ENCODE data around the gene CLASP2.
"Not testable (repeated sequence)": the region's sequence is repeated elsewhere in the genome, so short reads cannot be mapped to it uniquely, and the experiment has no call there.

Gene CLASP2

GRCh38 chr3:33687406-33688010, 30.5 kb downstream of the CLASP2 start:
- DNase-seq (ENCODE audit: low spot score), result no peak

- DNase-seq (ENCODE audit: low spot score), result no peak
These were observed 35.3 kb downstream of the CLASP2 start for GRCh38 chr3:33682770-33683169.

DNA sequence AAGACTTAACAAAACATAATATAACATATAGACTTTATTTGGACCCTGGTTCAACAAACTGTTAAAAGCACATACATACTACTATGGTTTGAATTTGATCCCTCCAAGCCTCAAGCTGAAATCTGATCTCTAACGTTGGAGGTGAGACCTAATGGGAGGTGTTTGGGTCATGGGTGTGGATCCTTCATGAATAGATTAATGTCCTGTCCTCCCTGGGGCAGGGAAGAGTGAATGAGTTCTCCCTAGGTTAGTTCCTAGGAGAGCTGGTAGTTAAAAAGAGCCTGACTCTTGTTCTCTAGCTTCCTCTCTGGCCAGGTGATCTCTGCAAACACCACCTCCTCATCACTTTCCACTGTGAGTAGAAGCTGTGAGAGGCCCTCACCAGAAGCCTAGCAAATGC, 36.4 kb downstream of the CLASP2 start:
- DNase-seq (ENCODE audit: low spot score), result no peak

GRCh38 chr3:33678073-33678472, 40.0 kb downstream of the CLASP2 start:
- no peak for DNase-seq (ENCODE audit: low spot score)

- not testable (repeated sequence) for DNase-seq (ENCODE audit: low spot score)
These were observed 44.6 kb downstream of the CLASP2 start for GRCh38 chr3:33673436-33673835.

DNA sequence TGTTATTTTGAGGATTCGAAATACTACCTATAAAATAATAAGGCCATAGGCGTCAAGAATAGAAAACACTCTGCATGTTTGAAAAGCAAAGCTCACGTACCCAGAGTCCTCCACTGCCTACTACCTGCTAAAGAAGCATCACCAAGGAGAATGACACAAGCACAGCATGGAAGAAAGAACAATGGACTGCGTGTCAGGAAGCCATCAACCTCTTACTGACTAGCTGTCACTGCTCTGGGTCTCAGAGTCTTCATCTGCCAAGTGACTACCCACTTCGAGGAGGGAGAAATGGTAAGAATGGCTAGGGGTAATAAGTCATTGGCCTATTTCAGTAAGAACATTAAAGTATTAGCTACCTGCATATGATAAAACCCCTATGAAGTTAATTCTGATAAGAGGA, 49.4 kb downstream of the CLASP2 start:
- no peak for DNase-seq (ENCODE audit: low spot score)

DNA sequence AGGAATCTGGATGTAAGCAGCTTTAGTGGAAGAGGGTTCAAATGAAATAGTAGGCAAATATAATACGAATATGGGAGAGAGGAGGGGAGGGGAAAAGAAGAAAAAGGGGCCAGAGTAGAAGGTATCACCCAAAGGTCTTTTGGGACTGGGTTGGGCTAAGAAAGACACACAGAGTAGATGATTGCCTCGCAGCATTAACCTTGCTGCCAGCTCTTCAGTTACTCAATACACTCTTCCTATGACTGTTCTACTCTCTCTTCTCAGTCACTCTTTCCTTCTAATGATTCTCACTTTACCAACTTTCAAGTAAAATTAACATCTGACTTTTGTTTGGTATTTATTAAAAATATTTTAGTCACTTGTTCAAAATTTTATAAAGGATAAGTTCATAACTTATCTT, 52.8 kb downstream of the CLASP2 start:
- DNase-seq (ENCODE audit: low spot score), result no peak

DNA sequence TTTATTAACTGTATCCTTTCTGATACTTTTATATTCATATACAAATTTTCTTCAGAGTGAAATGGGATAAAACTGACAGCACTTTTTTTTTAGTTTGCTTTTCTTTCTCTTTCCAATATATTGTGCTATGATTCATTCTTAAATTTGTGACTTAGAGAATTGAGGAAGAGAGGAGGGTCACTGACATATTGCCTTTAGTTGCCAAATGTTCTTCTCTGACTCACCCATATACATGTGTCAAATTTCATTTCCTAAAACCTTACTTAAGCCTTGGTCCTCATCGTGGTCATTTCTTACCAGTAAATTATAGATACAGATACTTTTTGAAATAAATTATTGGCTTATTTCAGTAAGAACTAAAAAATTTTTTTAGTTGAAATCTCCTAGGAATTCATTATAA, 53.9 kb downstream of the CLASP2 start:
- DNase-seq (ENCODE audit: low spot score), result no peak

DNA sequence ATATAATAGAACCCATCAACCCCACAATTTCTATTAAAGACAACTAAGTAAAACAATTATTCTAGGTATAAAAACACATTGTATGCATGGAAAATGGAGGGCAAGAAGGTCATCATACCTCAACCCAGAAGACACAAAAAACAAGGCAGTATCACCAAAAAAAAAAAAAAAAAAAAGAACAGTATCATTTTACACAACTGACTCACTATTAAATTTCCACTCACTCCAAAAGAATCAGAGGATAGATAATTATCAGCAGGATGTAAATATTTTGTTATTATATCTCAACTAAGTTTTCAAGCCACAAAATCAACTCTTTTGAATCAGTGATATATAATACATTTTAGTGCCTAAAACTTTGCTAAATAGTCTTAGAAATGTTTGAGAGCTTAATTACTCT, 55.0 kb downstream of the CLASP2 start:
- no peak for DNase-seq (ENCODE audit: low spot score)

DNA sequence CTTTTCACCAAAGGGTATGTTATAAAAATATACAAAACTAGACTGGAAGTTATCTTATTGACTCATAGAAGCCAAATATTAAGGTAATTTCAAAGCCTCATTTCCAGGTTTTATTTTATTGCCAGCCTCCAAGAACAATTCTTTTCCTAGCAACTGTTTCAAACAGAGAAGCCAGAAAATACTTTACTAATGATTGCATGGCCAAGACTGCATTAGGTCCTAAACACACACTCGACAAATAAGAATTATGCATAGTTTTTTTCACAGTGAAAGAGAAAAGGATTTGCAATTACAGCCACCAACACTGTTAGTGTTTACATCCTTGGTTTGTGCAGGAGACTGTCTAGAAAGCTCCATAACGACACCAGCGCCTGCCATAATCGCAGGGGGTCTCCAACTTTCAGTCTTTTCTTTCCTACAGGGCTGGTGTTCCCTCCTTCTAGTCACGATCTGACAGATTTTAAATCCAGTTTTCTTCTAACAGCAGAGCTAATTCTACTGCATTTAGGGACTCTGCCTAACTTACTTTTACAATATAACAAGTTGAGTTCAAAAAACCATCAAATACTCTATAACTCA, 58.1 kb downstream of the CLASP2 start:
- peak; percentile 37 for DNase-seq (ENCODE audit: low spot score)

DNA sequence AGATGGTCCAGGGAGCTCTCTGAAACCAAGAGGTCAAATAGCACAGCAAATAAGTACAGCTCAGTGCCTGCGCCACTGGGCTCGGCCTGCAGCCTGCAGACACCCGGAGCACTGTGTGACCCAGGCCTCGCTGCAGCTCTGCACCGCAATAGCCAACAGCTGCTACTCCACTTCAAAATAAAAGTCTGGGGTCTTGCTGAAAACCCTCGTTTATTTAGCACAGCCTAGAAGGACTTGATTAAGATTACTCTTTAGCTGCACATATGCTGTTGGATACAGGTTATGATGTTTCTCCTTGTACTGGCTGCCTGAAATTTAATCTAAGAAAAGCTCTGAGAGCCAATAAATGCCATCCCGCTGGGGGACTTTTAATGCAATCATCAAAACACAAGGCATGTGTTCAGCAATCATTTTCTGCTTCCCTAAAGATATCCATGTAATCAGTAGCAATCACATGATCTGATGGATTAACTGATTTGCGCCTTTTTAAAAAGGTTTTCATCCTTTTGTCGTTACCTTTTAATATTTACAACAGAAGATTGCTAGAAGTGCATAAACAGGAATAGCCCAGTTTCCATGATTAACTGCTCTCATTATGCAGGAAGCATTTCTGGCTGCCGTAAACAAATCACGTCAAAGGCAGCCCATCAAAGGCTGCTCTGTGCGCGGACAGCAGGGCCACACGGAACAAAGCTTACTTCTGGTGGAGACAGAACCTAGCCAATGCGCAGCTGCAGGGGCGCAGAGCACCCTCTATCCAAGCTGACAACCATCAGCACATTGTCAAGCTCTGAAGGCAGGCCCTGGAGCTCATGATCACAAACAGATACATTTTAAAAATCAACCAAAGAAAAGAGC, 58.8 kb downstream of the CLASP2 start:
- DNase-seq (ENCODE audit: low spot score), result peak; percentile 99

DNA sequence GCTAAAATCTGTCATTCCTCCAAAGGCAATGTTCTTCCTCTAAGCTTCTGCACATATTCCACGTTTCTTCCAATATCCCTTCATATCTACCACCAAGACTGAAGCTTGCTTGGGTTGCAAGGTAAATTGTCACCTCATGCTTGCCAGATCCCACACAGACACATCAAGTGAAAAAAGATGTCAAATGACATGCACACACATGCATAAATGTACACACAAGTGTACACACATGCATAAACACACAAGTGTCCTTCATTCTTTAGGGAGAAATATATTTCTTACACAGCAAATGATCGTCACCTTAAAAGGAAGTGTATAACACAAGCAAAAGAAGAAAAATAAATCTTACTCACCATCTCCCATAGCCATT, 59.4 kb downstream of the CLASP2 start:
- DNase-seq (ENCODE audit: low spot score), result peak; percentile 49

GRCh38 chr3:33658039-33658438, 60.0 kb downstream of the CLASP2 start:
- no peak for DNase-seq (ENCODE audit: low spot score)

GRCh38 chr3:33652736-33653135, 65.3 kb downstream of the CLASP2 start:
- no peak for DNase-seq (ENCODE audit: low spot score)

DNA sequence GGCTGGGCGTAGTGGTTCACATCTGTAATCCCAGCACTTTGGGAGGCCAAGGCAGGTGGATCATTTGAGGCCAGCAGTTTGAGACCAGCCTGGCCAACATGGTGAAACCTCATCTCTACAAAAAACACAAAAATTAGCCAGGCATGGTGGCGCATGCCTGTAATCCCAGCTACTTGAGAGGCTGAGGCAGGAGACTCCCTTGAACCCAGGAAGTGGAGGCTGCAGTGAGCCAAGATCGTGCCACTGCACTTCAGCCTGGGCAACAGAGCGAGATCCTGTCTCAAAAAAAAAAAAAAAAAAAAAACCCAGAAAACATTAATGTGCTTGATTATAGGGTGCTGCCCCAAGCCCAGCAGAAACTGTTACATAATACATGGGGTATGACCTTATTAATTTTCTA, 67.0 kb downstream of the CLASP2 start:
- not testable (repeated sequence) for DNase-seq (ENCODE audit: low spot score)

DNA sequence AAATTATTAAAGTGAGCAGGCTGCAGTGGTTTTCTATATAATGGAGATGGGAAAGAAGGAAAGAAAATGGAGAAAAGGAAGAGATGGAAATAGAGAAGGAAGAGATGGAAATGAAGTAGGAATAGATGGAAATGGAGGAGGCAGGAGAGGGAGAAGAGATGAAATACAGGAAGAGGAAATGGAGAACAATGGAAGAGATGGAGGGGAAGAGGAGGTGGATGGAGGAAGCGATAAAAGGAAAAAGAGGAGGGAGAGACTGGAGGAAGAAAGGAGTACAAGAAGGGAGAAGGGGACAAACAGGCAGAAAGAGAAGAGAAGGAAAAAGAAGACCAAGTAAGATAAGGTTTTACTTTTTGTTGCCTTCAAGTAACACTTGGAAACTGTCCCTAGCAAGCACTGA, 67.6 kb downstream of the CLASP2 start:
- no peak for DNase-seq (ENCODE audit: low spot score)

GRCh38 chr3:33648793-33649192, 69.3 kb downstream of the CLASP2 start:
- DNase-seq (ENCODE audit: low spot score), result no peak

- DNase-seq (ENCODE audit: low spot score), result no peak
These were observed 71.6 kb downstream of the CLASP2 start for GRCh38 chr3:33646406-33646805.

- DNase-seq (ENCODE audit: low spot score), result peak; percentile 73
These were observed 72.9 kb downstream of the CLASP2 start for GRCh38 chr3:33645060-33645647.

DNA sequence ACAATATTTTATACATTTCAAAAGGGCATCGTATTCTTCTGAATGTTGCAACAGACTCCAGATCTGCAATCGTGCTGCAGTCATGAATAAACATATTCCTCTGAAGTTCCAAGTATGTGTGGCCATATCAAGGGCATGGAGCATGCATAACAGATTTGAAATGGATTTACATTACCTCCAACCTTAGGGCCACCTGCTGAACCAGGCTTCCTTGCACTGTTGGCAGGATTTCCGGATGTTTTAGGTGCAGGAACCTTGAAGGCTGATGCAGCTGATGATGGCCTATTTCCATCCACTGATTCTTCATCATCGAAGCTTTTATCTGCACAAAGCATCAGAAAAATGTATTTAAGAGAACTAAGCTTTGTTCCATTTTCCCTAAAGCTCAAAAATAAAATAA, 73.5 kb downstream of the CLASP2 start:
- DNase-seq (ENCODE audit: low spot score), result no peak

DNA sequence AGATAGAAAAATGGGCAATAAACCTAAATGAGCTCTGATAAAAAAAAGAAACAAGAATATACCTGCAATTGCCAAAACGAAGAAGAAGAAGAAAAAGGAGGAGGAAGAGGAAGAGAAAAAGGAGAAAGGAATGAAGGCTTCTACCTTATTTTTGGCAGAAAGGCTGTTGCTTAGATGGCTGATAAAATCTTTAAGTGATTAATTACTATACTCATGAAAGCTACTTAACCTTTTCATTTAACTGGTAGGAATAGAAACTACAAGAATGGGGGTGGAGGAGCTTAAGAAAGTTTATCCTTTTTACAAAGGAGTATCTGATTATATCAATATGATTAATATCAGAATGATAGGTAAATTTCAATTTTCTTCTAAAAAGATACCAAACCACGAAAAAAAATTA, 75.2 kb downstream of the CLASP2 start:
- DNase-seq (ENCODE audit: low spot score), result no peak

GRCh38 chr3:33639889-33640288, 78.2 kb downstream of the CLASP2 start:
- DNase-seq (ENCODE audit: low spot score), result no peak

- no peak for DNase-seq (ENCODE audit: low spot score)
These were observed 80.6 kb downstream of the CLASP2 start for GRCh38 chr3:33637482-33637881.
